ENCODE measurements around the gene ZNF24. TPM values are rescaled to one million over a fixed set of nuclear protein-coding genes. Genes with fewer than 3 reads are reported as not detected.

The ZNF24 gene
- total and polyA plus RNA-seq, 12 donors: 16.3 to 75.6 (median 44.5) TPM

DNA sequence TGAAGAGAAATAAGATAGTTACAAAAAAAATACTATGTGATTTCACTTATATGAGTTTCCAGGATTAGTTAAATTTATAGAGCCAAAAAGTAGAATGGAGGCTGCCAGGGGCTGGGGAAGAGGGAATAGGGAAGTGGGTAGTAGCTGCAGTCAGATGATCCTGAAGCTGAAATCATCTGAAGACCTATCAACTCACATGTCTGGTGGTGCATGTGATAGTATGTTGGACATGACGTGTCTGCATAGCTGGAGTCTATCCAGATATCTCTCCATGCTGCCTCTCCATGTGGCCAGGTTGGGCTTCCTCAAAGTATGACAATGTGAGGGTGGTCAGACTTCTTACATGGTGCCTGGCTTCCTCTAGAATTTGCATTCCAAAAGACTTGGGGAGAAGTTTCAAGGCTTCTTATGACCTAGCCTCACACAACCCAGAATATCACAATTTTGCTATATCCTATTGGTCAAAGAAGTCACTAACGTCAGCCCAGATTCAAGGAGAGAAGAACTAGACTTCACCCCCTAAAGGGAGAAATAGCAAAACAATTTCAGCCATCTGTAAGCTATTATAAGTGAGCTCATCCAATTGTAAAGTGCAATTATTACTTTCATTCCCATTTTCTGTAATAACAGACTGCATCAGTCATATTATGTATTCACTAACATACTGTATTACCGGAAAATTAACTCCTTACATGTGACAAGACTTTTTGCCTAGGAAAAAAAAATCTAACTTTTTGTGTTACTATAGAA, 46.9 kb upstream of the ZNF24 start:
- DNase-seq: peak in 1 of 7 donors; percentile 22
- Histone ChIP-seq H3K9me3 (replicated peaks in 1 of 3) (no peaks in the 10 kb centered on the region), H3K27ac (no peak overlapping the region), H3K36me3 (replicated peaks in 1 of 2) (no peaks in the 10 kb centered on the region), H3K4me3 (no peak overlapping the region), H3K27me3 (no peaks in the 10 kb centered on the region), H3K4me1 (replicated peaks in 1 of 2) (peaks cover 0 to 3% of the 10 kb centered on the region in 2 donors)
- intact Hi-C loops (cut with DNase I): no loop called here
- TF ChIP-seq POLR2A (IDR thresholded peaks at IDR 0.05) (no peak), CTCF (IDR thresholded peaks at IDR 0.05) (no peak)
- WGBS, 4 donors: 18 to 53% (median 36%) methylated on average over 3 of the region's 3 CpGs

- DNase-seq: no peak
- Histone ChIP-seq H3K4me3 (no peak overlapping the region), H3K9me3 (replicated peaks in 1 of 3) (no peaks in the 10 kb centered on the region), H3K27me3 (no peaks in the 10 kb centered on the region), H3K27ac (peak overlapping the region in 1 of 5 donors; percentile 20), H3K36me3 (replicated peaks in 1 of 2) (no peaks in the 10 kb centered on the region), H3K4me1 (replicated peaks in 1 of 2) (peaks cover 0 to 3% of the 10 kb centered on the region in 2 donors)
- no peak for TF ChIP-seq CTCF (IDR thresholded peaks at IDR 0.05)
- no peak for TF ChIP-seq POLR2A (IDR thresholded peaks at IDR 0.05)
- intact Hi-C loops (cut with DNase I): no loop called here
- 36 to 43% (median 41%) methylated on average over 5 of the region's 5 CpGs for WGBS, 4 donors
Measured at GRCh38 chr18:35389095-35389618, 44.9 kb upstream of the ZNF24 start.

GRCh38 chr18:35387152-35387571, 42.9 kb upstream of the ZNF24 start:
- 57 to 61% (median 58%) methylated on average over 3 of the region's 3 CpGs for WGBS, 4 donors
- DNase-seq: no peak
- no peak overlapping the region for H3K27ac ChIP-seq
- H3K27me3 ChIP-seq: no peaks in the 10 kb centered on the region
- no peaks in the 10 kb centered on the region for H3K36me3 ChIP-seq (replicated peaks in 1 of 2)
- H3K4me1 ChIP-seq (replicated peaks in 1 of 2): peaks cover 0 to 3% of the 10 kb centered on the region in 2 donors
- TF ChIP-seq CTCF (IDR thresholded peaks at IDR 0.05) (no peak), POLR2A (IDR thresholded peaks at IDR 0.05) (no peak)
- intact Hi-C loops (cut with DNase I): no loop called here
- H3K4me3 ChIP-seq: no peak overlapping the region
- H3K9me3 ChIP-seq (replicated peaks in 1 of 3): no peaks in the 10 kb centered on the region

DNA sequence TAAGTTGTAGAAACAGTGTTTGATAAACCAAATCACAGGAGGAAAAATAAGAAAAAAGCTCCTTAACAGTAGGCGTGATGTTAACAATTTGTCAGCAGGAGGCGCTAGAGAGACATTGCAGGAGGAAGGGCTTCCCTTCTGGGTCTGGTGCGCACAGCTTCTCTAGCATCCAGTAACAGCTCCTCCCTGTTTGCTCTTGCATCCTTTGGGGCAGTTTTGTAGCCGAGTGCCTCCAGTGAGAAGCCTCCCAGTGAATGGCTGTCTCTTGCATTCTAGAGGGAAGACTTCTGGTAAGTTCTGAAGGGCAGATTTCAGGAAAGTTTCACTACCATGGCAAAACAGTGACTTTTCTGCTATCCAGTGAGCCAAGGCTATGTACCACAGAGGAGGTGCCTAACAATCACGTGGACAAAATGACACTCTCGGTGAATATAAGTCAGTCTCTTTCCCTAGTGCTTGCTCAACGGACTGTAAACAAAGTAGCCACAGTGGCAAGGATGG, 42.4 kb upstream of the ZNF24 start:
- Histone ChIP-seq H3K4me1 (replicated peaks in 1 of 2) (peaks cover 0 to 3% of the 10 kb centered on the region in 2 donors), H3K27me3 (no peaks in the 10 kb centered on the region), H3K27ac (no peak overlapping the region), H3K36me3 (replicated peaks in 1 of 2) (no peaks in the 10 kb centered on the region), H3K4me3 (no peak overlapping the region), H3K9me3 (replicated peaks in 1 of 3) (no peaks in the 10 kb centered on the region)
- WGBS, 4 donors: 14 to 21% (median 19%) methylated on average over 7 of the region's 7 CpGs
- peak; percentile 56 to 77 (median 76) for DNase-seq
- TF ChIP-seq CTCF (IDR thresholded peaks at IDR 0.05) (peak; percentile 77 to 92 (median 82)), POLR2A (IDR thresholded peaks at IDR 0.05) (no peak)
- intact Hi-C loops (cut with DNase I): no loop called here

All from adrenal gland (tissue), 12 donors.